GM23338 (cell line): ENCODE results near the gene FOXC2. TPM values are rescaled to one million over a fixed set of nuclear protein-coding genes. Genes with fewer than 3 reads are reported as not detected.
A peak's percentile ranks its signal among the peaks of the same experiment; 100 is the strongest.

Experiments used
- ATAC-seq: fragments of 200-7000 bp; cut with Tn5 transposase; 3 replicates; pipeline ENCODE4 v1.9.1; 2020
- DNase-seq: peaks from one replicate; pipeline ENCODE4 v3.0.0-alpha.2; 2015; ENCODE audit warnings: low spot score
- H2AFZ ChIP-seq: fragments of 200-600 bp; sonication (generic); 2 replicates; pipeline ENCODE4 v1.8.0; 2016; ENCODE audit warnings: antibody characterized with exemption, mild to moderate bottlenecking, moderate library complexity
- H3F3A ChIP-seq: fragments of 200-600 bp; sonication (generic); replicated peaks from 2 replicates; pipeline ENCODE4 v1.8.0; 2017; ENCODE audit warnings: antibody characterized with exemption, mixed run types, low read depth
- H3K27ac ChIP-seq: fragments of 200-600 bp; sonication (generic); 2 replicates; pipeline ENCODE4 v1.6.1; 2016; ENCODE audit warnings: low read depth
- H3K27me3 ChIP-seq: fragments of 200-600 bp; sonication (generic); 2 replicates; pipeline ENCODE4 v1.8.0; 2016; ENCODE audit warnings: mild to moderate bottlenecking, mixed run types, moderate library complexity; ENCODE audit not compliant: insufficient read depth
- H3K36me3 ChIP-seq: fragments of 200-600 bp; sonication (generic); 2 replicates; pipeline ENCODE4 v1.8.0; 2016; ENCODE audit warnings: mild to moderate bottlenecking; ENCODE audit not compliant: insufficient read depth
- H3K4me1 ChIP-seq: fragments of 200-600 bp; sonication (generic); 2 replicates; pipeline ENCODE4 v1.8.0; 2016; ENCODE audit warnings: mild to moderate bottlenecking, moderate library complexity; ENCODE audit not compliant: insufficient read depth
- H3K4me2 ChIP-seq: fragments of 200-600 bp; sonication (generic); 2 replicates; pipeline ENCODE4 v1.7.1; 2017; ENCODE audit warnings: mixed run types
- H3K4me3 ChIP-seq: fragments of 200-600 bp; sonication (generic); 2 replicates; pipeline ENCODE4 v1.6.1; 2016; ENCODE audit warnings: mixed run types
- H3K79me2 ChIP-seq: fragments of 200-600 bp; sonication (generic); replicated peaks from 2 replicates; pipeline ENCODE4 v1.8.0; 2017; ENCODE audit warnings: mild to moderate bottlenecking; ENCODE audit not compliant: insufficient read depth
- H3K9me2 ChIP-seq: fragments of 200-600 bp; sonication (generic); 2 replicates; pipeline ENCODE4 v1.8.0; 2017; ENCODE audit not compliant: insufficient read depth
- H4K20me1 ChIP-seq: fragments of 200-600 bp; sonication (generic); replicated peaks from 2 replicates; pipeline ENCODE4 v1.8.0; 2017; ENCODE audit warnings: mild to moderate bottlenecking; ENCODE audit not compliant: insufficient read depth
- H3K27ac Mint-ChIP-seq: 2 replicates; pipeline ENCODE4 v1.8.0; 2020; ENCODE audit warnings: inconsistent platforms, mild to moderate bottlenecking, moderate library complexity, mixed read lengths
- H3K27me3 Mint-ChIP-seq: 3 replicates; pipeline ENCODE4 v1.8.0; 2022; ENCODE audit warnings: low read depth, mild to moderate bottlenecking, moderate library complexity, mixed read lengths, inconsistent platforms; ENCODE audit not compliant: insufficient read depth, poor library complexity
- H3K36me3 Mint-ChIP-seq: 3 replicates; pipeline ENCODE4 v1.8.0; 2021; ENCODE audit warnings: low read depth, mild to moderate bottlenecking, inconsistent platforms, moderate library complexity, mixed read lengths
- H3K4me1 Mint-ChIP-seq: 3 replicates; pipeline ENCODE4 v1.8.0; 2020; ENCODE audit warnings: mild to moderate bottlenecking, inconsistent platforms, mixed read lengths
- H3K4me3 Mint-ChIP-seq: 3 replicates; pipeline ENCODE4 v1.8.0; 2021; ENCODE audit warnings: moderate library complexity, mild to moderate bottlenecking, inconsistent platforms, mixed read lengths
- H3K9me3 Mint-ChIP-seq: 3 replicates; pipeline ENCODE4 v1.8.0; 2020; ENCODE audit warnings: moderate library complexity, mild to moderate bottlenecking, inconsistent platforms, mixed read lengths
- CREB1 ChIP-seq: fragments of 250-450 bp; sonication (Bioruptor Pico); IDR thresholded peaks from 2 replicates; pipeline ENCODE4 v1.5.0; 2020; ENCODE audit warnings: low read depth, mild to moderate bottlenecking, moderate library complexity
- CTCF ChIP-seq, 2 experiments: fragments of 200-600 bp in 1 of 2; sonication (generic) in 1 of 2; conservative IDR thresholded peaks; 2 replicates each; pipeline versions ENCODE4 v1.5.1 to v1.6.1; 2016 to 2017; ENCODE audit warnings: antibody characterized with exemption in 2 of 2, low read depth in 2 of 2, mild to moderate bottlenecking in 2 of 2, moderate library complexity in 1 of 2
- EZH2phosphoT487 ChIP-seq: fragments of 200-600 bp; sonication (generic); IDR thresholded peaks from one replicate; pipeline ENCODE4 v1.8.1; 2018; ENCODE audit warnings: antibody characterized with exemption; ENCODE audit not compliant: unreplicated experiment
- NANOG ChIP-seq: IDR thresholded peaks from 2 replicates; pipeline ENCODE4 v1.6.1; 2016; ENCODE audit warnings: antibody characterized with exemption, borderline replicate concordance
- POLR2AphosphoS5 ChIP-seq: IDR thresholded peaks from 2 replicates; pipeline ENCODE4 v1.6.1; 2016; ENCODE audit warnings: antibody characterized with exemption, low read depth
- REST ChIP-seq: IDR thresholded peaks from one replicate; pipeline ENCODE4 v1.6.1; 2018; ENCODE audit warnings: antibody characterized with exemption; ENCODE audit not compliant: unreplicated experiment
- ZNF462 ChIP-seq: fragments of 250-450 bp; sonication (Bioruptor Pico); IDR thresholded peaks from 2 replicates; pipeline ENCODE4 v1.5.0; 2020; ENCODE audit warnings: mild to moderate bottlenecking, moderate library complexity
- polyA plus RNA-seq: library from polyadenylated mRNA; unstranded; fragments of >200 nt; fragmentation: Nextera tagmentation; extraction: Ambion mirVana; gene quantifications from 2 replicates; pipeline ENCODE4 v1.2.1, GENCODE V29; 2016
- total RNA-seq: library from RNA; depleted of rRNA; stranded (reverse); fragments of >200 nt; shearing (Covaris generic); gene quantifications from 2 replicates; pipeline ENCODE4 v1.2.3, GENCODE V29; 2014

Gene FOXC2
- total and polyA plus RNA-seq, 2 experiments from 2014 or later: 0.16 TPM; not detected in 1

- peaks cover 6% of the 10 kb centered on the region; the same call in 2 of the 3 replicates for H3K36me3 Mint-ChIP-seq
- DNase-seq (no peak), ATAC-seq (no peak)
- Histone ChIP-seq H3K36me3 (peaks cover 4% of the 10 kb centered on the region; the same call in 1 of the 2 replicates), H3K79me2 (no peaks in the 10 kb centered on the region), H3K27ac (no peak overlapping the region), H3K4me3 (no peak overlapping the region), H3K4me1 (no peaks in the 10 kb centered on the region), H3K4me2 (no peak overlapping the region), H3K9me2 (peaks cover 2% of the 10 kb centered on the region; the same call in 1 of the 2 replicates), H3F3A (no peaks in the 10 kb centered on the region), H2AFZ (no peak overlapping the region), H3K27me3 (no peaks in the 10 kb centered on the region), H4K20me1 (no peaks in the 10 kb centered on the region)
- H3K4me1 Mint-ChIP-seq: peaks cover 6% of the 10 kb centered on the region
- peaks cover 7% of the 10 kb centered on the region for H3K27me3 Mint-ChIP-seq
- no peak for TF ChIP-seq CREB1 (CRISPR knock-in tag)
- no peak for TF ChIP-seq EZH2phosphoT487
- TF ChIP-seq POLR2AphosphoS5: no peak
- H3K27ac Mint-ChIP-seq: no peak overlapping the region
- H3K9me3 Mint-ChIP-seq: peaks cover 5% of the 10 kb centered on the region; the same call in 1 of the 3 replicates
- no peak overlapping the region for H3K4me3 Mint-ChIP-seq
Observed at GRCh38 chr16:86550281-86550680, 16.3 kb upstream of the FOXC2 start.

GRCh38 chr16:86553356-86553755, 13.3 kb upstream of the FOXC2 start:
- no peaks in the 10 kb centered on the region for H3F3A ChIP-seq
- peak; percentile 5 for DNase-seq
- no peak overlapping the region for H3K4me2 ChIP-seq
- no peak overlapping the region for H3K4me3 ChIP-seq
- H3K9me2 ChIP-seq: peaks cover 2% of the 10 kb centered on the region; the same call in 1 of the 2 replicates
- H3K27me3 ChIP-seq: no peaks in the 10 kb centered on the region
- no peaks in the 10 kb centered on the region for H3K79me2 ChIP-seq
- H3K36me3 Mint-ChIP-seq: peaks cover 6% of the 10 kb centered on the region; the same call in 2 of the 3 replicates
- H3K4me3 Mint-ChIP-seq: no peak overlapping the region
- H3K27me3 Mint-ChIP-seq: peaks cover 10% of the 10 kb centered on the region
- no peak overlapping the region for H3K27ac Mint-ChIP-seq
- peaks cover 4% of the 10 kb centered on the region; the same call in 1 of the 2 replicates for H3K36me3 ChIP-seq
- H3K9me3 Mint-ChIP-seq: peaks cover 5% of the 10 kb centered on the region; the same call in 1 of the 3 replicates
- TF ChIP-seq NANOG (no peak), EZH2phosphoT487 (no peak), CREB1 (CRISPR knock-in tag) (no peak), REST (no peak), CTCF (conservative IDR thresholded peaks at IDR 0.05; ENCODE audit: low read depth in 2 of 2) (0 out of 4 replicates have a peak, but pooled peaks of 1 of the 2 experiments have one; percentile 7), ZNF462 (CRISPR knock-in tag) (no peak)
- no peak for ATAC-seq
- no peak overlapping the region for H3K27ac ChIP-seq
- H4K20me1 ChIP-seq: no peaks in the 10 kb centered on the region
- no peaks in the 10 kb centered on the region for H3K4me1 ChIP-seq
- peaks cover 6% of the 10 kb centered on the region for H3K4me1 Mint-ChIP-seq
- no peak overlapping the region for H2AFZ ChIP-seq
